HL-60/S4 (cell line): ENCODE results near the gene DIPK1B.

Source experiments
- in situ Hi-C: fragments of 300-500 bp; cut with MboI; formaldehyde crosslinking; loops from 2 replicates; pipeline ENCODE4 v1.14.3; 2022; ENCODE audit warnings: low sequenced_read_pairs

The DIPK1B gene

DNA sequence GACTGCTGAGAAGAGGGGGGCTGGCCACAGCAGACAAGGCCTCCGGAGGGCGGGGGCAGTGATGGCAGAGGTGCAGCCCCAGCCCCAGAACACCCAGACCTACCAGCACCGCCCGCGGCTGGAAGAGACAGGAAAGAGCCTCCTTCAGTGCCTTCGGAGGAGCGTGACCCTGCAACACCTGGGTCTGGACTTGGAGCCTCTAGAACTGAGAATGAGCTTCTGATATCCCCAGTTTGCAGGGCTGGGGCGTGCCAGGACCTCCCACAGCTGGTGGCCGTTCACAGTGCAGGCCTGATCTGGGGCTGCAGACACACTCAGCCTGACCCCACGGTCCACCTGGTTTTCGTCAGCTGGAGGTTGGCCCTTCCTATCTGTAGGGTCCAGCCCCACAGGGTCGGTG is 21.2 kb downstream of the DIPK1B start:
- in situ Hi-C loops = no loop called here

- in situ Hi-C loops = no loop called here
Observed at GRCh38 chr9:136734837-136735496, 22.6 kb downstream of the DIPK1B start.

- in situ Hi-C loops = no loop called here
Observed at GRCh38 chr9:136735812-136736480, 23.6 kb downstream of the DIPK1B start.

GRCh38 chr9:136738960-136739359 is 26.6 kb downstream of the DIPK1B start:
- in situ Hi-C loops = no loop called here

GRCh38 chr9:136739509-136739908 is 27.1 kb downstream of the DIPK1B start:
- in situ Hi-C loops = no loop called here

GRCh38 chr9:136740069-136740468 is 27.7 kb downstream of the DIPK1B start:
- in situ Hi-C loops = no loop called here

GRCh38 chr9:136740491-136740890 is 28.1 kb downstream of the DIPK1B start:
- in situ Hi-C loops = no loop called here

DNA sequence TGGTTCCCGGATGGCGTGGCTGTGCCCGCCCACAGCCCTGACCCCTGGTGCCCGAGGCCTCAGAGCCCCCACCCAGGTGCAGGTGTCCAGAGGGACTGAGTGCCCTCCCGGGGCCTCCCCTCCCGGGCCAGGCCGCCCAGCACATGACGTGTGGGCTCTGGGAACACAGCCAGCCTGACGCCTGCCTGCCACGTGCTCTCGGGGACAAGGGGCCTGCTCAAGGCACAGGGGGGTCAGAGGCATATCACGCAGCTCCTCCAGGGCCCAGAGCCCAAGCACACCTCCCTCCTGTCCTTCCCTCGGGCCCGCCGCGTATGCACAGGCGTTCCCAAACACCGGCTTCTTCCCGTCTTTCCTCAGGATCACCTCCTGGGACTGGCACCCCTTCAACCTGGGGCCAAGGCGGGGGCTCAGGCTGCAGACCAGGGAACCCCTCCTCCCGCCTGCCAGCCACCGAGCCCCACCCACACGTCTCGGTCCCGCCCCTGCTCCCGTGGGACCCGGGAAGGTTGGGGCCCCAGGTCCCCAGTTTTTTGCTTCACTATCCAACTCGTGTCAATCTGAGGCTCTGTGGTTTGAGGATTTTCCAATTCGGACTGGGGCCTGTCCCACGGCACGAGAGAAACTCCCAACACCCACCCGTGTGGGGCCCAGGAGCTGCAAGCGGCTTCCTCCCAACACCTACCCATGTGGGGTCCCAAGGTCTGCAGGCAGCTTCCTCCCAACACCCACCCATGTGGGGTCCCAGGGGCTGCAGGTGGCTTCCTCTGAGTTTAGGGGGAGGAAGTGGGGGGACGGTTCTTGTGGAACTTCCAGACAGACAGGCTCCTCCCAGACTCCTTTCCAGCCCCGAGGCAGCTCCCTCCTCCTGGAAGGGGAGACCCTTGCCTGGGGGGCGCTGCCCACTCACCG is 28.9 kb downstream of the DIPK1B start:
- in situ Hi-C loops = no loop called here

DNA sequence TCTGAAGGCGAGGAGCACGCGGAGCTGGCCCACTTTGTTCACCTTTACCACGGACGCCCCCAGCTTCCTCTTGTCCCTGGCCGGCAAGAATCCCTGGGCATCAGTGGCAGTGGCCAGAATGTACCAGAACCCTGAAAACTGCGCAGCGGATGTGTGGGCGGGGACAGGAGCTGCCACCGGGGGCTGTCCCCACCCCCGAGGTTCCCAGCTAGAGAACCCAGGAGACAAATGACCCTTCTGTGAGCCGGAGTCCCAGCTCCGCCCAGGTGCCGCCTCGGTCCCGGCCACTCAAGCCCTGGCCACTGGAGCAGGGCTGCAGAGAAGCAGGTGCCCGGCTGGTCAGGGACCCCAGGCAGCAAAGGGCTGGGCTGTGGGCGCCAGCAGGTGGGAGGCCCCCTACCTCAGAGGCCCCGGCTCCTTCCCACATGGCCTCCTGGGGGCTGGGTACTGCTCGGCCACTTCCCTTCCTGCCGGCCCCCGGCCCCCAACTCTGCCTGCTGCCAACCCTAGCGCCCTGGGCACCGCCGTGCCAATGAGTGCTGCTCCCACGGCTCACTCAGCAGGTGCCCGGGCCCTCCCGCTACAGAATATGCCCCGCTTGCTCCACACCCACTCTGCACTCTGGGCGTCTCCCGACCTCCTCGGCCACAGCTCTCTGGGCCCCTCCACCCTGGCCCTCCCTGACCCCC is 29.7 kb downstream of the DIPK1B start:
- in situ Hi-C loops = no loop called here

- in situ Hi-C loops = no loop called here
Observed at GRCh38 chr9:136742591-136743391, 30.4 kb downstream of the DIPK1B start, which contains the start of gene LCN10. Gene LCN10 (minus strand): TSS chr9:136742940. CDS start chr9:136742903, 37 bp downstream.

DNA sequence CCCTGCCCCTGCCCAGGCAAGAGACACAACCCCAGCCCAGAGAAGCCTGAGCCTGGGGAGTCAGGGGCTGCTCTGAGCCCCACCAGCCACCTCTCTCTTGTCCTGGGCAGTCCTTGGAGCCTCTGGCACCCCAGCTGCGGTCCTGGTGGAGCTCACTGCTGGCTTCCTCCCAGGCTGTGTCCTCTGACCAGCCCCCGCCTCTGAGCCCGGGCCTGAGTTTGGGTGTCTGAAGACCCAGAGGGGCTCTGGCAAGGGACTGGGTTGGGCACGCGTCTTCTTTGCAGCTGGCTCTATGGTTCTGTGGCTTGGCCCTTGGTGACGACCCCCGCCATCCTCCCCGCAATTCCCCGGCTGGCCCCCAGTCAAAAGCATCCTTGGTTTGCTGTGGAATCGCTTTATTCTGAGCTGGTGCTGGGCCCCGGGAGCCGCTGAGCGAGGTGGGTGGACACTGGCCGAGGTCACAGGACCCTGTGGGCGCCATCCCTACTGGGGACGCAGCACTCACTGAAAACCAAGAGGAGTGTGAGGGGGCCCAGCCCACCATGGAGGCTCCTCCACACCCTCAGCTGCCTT is 31.4 kb downstream of the DIPK1B start:
- in situ Hi-C loops = no loop called here

GRCh38 chr9:136744773-136745172 is 32.4 kb downstream of the DIPK1B start:
- in situ Hi-C loops = no loop called here

GRCh38 chr9:136745389-136746154 is 33.2 kb downstream of the DIPK1B start:
- in situ Hi-C loops = no loop called here

- in situ Hi-C loops = no loop called here
Observed at GRCh38 chr9:136746155-136746490, 33.8 kb downstream of the DIPK1B start.

DNA sequence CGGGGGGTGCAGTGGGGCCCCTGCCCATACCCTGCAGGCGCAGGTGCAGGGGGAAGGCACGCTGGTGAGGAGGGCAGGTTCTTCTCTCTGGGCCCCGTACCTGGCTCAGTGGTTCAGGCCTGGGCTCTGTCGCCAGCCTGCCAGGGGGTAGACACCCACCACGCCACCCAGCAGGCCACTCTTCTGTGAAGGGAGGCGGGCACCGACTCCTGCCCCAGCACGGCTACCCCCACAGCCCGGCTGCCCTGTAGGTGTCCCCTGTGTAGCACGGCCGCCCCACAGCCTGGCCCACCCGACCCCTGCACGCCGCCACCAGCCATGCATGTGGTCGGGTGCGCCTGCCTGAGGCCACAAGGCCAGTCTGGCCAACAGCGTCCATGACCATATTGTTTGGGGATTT is 34.2 kb downstream of the DIPK1B start:
- in situ Hi-C loops = no loop called here

- in situ Hi-C loops = no loop called here
Observed at GRCh38 chr9:136747161-136748060, 35.0 kb downstream of the DIPK1B start.

DNA sequence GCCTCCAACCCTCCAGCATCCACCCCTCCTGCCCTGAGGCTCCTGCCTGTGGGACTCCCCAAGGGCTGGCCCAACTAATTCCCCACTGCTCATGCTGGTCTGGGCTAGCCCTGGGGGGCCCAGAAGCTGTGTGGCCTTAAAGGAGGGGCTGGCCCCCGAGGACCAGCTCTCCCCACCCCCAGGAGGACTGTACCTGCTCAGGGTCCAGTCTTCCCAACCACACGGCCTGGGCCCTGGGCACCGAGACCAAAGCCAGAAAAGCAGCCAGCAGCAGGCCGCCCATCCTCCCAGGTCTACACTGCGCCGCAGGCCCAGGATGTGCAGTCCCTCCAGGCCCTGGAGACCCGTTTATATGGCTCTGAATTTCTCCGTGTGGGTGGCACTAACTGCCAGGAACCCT is 35.8 kb downstream of the DIPK1B start, which contains the start of gene LCN6:
Gene LCN6, minus strand, starts transcription at position 325 of the 400 bp plus-strand sequence. Its CDS starts 42 bp downstream, at position 283.
- in situ Hi-C loops = no loop called here
